ENCODE data around the gene JAZF1. TPM values are rescaled to one million over a fixed set of nuclear protein-coding genes. Genes with fewer than 3 reads are reported as not detected.

JAZF1 gene
- total and polyA plus RNA-seq, 2 of the 4 experiments (the other 2 are of a cell fraction), result 8.4 to 10.5 TPM

- no peak for TF ChIP-seq USF2 (IDR thresholded peaks at IDR 0.05; ENCODE audit: low read depth, low read length)
- no peak for TF ChIP-seq RAD21 (IDR thresholded peaks at IDR 0.05; ENCODE audit: low read length)
These were observed 104.0 kb downstream of the JAZF1 start (continued) for GRCh38 chr7:28076423-28077200.

GRCh38 chr7:28075674-28076358 lies 104.8 kb downstream of the JAZF1 start:
- H3K27ac ChIP-seq (ENCODE audit: insufficient read depth, low read length), result no peak overlapping the region
- ATAC-seq (ENCODE audit: low read depth), result no peak
- no peak overlapping the region for H3K4me3 ChIP-seq (ENCODE audit: insufficient read depth, low read depth, low read length)
- intact Hi-C loops (cut with micrococcal nuclease), result loop anchor here (5.0 kb wide), 3 partner anchors 34 to 879 kb away; no protein-coding TSS in a partner anchor
- H2AK5ac ChIP-seq (ENCODE audit: low read depth, low read length), result no peak overlapping the region; the same call in 1 of the 2 replicates
- BruUV-seq (replicated peaks), result no TSS peak
- dilution Hi-C loops (cut with HindIII; ENCODE audit: low sequenced_read_pairs, unreplicated experiment), result no loop called here
- H3K9ac ChIP-seq (ENCODE audit: low read depth, low read length), result no peak overlapping the region
- H4K20me1 ChIP-seq (ENCODE audit: insufficient read depth, low read length), result peaks cover 4% of the 10 kb centered on the region; the same call in 1 of the 2 replicates
- H3K4me1 ChIP-seq (ENCODE audit: control insufficient read depth, insufficient read depth, low read length), result peaks cover 8% of the 10 kb centered on the region
- no peak overlapping the region for H3K4ac ChIP-seq (ENCODE audit: low read depth, low read length)
- TF ChIP-seq CHD1 (IDR thresholded peaks at IDR 0.05; ENCODE audit: low read depth, low read length) (no peak), CTCF (conservative IDR thresholded peaks at IDR 0.05; ENCODE audit: low read depth, low read length) (no peak), MXI1 (IDR thresholded peaks at IDR 0.05; ENCODE audit: borderline replicate concordance, low read depth, low read length) (no peak), FOS (IDR thresholded peaks at IDR 0.05; ENCODE audit: low read depth, low read length) (no peak)
- peaks cover 5% of the 10 kb centered on the region for H3K9me1 ChIP-seq (ENCODE audit: insufficient read depth, low read length)
- H3K14ac ChIP-seq (replicated peaks; ENCODE audit: low read depth, low read length), result no peak overlapping the region
- no peak overlapping the region; the same call in 1 of the 2 replicates for H3K18ac ChIP-seq (ENCODE audit: low read depth, low read length)
- no peak overlapping the region for H3K56ac ChIP-seq (ENCODE audit: extremely low read depth, insufficient read depth, low read length)
- no CpG with 5 or more reads among the region's 3 CpGs for WGBS, 2 experiments (ENCODE audit: extremely low coverage in 2 of 2, insufficient read length in 1 of 2)
- peak; percentile 42 for DNase-seq
- no peak overlapping the region; a peak in 1 of 4 replicates for H4K8ac ChIP-seq (ENCODE audit: low read depth in 2 of 2, low read length in 2 of 2)
- H2AK9ac ChIP-seq (replicated peaks; ENCODE audit: low read depth, low read length, poor library complexity), result no peak overlapping the region
- H4K5ac ChIP-seq (ENCODE audit: low read depth, low read length), result no peak overlapping the region
- H3K9me3 ChIP-seq (ENCODE audit: control insufficient read depth, insufficient read depth, low read length), result no peaks in the 10 kb centered on the region
- no peaks in the 10 kb centered on the region for H3K36me3 ChIP-seq (ENCODE audit: control insufficient read depth, insufficient read depth, low read length)
- H2BK15ac ChIP-seq (ENCODE audit: low read depth, low read length), result no peak overlapping the region
- H3K4me2 ChIP-seq (ENCODE audit: low read depth, low read length), result no peak overlapping the region
- no peak overlapping the region for H2AFZ ChIP-seq (replicated peaks; ENCODE audit: low read length, poor library complexity)
- ChIA-PET POLR2A (ENCODE audit: unreplicated experiment) (no interaction called here), CTCF (no interaction called here)
- in situ Hi-C loops (cut with MboI; ENCODE audit: low sequenced_read_pairs), result loop anchor here (10.0 kb wide), 1 partner anchor 881 kb away; no protein-coding TSS in a partner anchor
- no peak overlapping the region for H3K23ac ChIP-seq (ENCODE audit: low read depth, low read length)
- H2BK5ac ChIP-seq (ENCODE audit: low read depth, low read length, poor library complexity, severe bottlenecking), result no peak overlapping the region
- no peak overlapping the region for H2BK120ac ChIP-seq (ENCODE audit: low read depth, low read length)
- peaks cover 15 to 56% of the 10 kb centered on the region in 2 experiments for H3K79me1 ChIP-seq (ENCODE audit: low read depth in 1 of 2, low read length in 2 of 2)
- H3K27me3 ChIP-seq (ENCODE audit: control insufficient read depth, insufficient read depth, low read length), result no peaks in the 10 kb centered on the region
- no peak overlapping the region for H2BK20ac ChIP-seq (ENCODE audit: low read depth, low read length)
- no peak overlapping the region for H4K91ac ChIP-seq (ENCODE audit: insufficient read depth, low read depth, low read length)

Measured in IMR-90 (cell line).